GM18511 (cell line): ENCODE data around the gene PRSS2.
"Not testable (repeated sequence)": the region's sequence is repeated elsewhere in the genome, so short reads cannot be mapped to it uniquely, and the experiment has no call there.

Source experiments
- ATAC-seq: cut with Tn5 transposase; IDR thresholded peaks from one replicate; pipeline ENCODE4 v1.9.1; 2021; ENCODE audit warnings: mild to moderate bottlenecking, moderate library complexity; ENCODE audit not compliant: unreplicated experiment

The PRSS2 gene

GRCh38 chr7:142758312-142758711 lies 12.5 kb upstream of the PRSS2 start:
- not testable (repeated sequence) for ATAC-seq

- ATAC-seq = no peak
Observed at GRCh38 chr7:142759433-142759832, 11.3 kb upstream of the PRSS2 start.

DNA sequence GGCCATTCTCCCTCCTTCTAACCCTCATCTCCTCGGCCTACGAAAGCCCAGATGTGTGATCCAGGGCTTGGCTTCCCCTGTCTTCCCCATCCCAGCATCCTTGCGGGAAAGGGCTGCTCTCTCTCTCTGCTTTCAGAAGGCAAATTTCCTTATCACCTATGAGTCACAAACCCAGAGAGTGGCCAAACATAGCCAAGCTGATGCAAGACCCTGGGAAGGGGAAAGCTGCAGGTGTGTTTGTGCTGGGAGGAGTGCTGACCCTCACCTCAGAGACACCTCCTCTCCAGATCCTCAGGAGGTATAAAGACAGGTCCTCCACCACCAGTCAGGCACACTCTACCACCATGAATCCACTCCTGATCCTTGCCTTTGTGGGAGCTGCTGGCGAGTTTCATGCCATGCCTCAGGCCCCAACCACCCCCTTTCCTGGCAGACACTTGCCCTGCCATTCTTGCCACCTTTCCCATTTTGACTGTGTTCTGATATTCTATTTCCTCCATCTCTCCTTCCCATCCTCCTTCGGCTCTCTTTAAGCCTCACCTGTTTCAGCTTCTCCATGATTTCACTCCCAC lies 10.6 kb upstream of the PRSS2 start:
- ATAC-seq = no peak

GRCh38 chr7:142761606-142762005 lies 9.2 kb upstream of the PRSS2 start:
- not testable (repeated sequence) for ATAC-seq

GRCh38 chr7:142762104-142762503 lies 8.7 kb upstream of the PRSS2 start:
- ATAC-seq = no peak

DNA sequence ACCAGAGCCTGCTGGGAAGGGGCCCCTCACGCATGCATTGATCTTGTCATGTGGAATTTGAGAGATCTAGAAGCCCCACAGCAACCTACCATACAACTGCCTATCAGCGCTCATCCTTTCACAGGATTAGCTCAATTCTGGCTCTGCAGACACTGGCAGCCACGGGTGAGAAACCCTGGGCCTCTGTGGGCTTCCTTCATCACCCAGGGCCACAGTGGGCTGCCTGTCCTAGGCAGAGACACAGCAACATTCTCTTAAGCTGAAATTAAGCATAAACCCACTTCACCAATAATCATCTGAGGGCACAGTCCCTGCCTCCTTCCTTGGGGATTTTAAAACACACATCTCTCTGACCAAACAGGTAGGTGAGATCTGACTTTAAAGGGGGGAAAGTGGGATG lies 3.3 kb upstream of the PRSS2 start:
- no peak for ATAC-seq

GRCh38 chr7:142767861-142768260 lies 2.9 kb upstream of the PRSS2 start:
- ATAC-seq = no peak

- ATAC-seq = not testable (repeated sequence)
Observed at GRCh38 chr7:142768885-142769284, 1.9 kb upstream of the PRSS2 start.

GRCh38 chr7:142771353-142771723 lies 568 bp downstream of the PRSS2 start:
- ATAC-seq = peak; percentile 97

GRCh38 chr7:142772051-142772450 lies 1.3 kb downstream of the PRSS2 start:
- no peak for ATAC-seq

DNA sequence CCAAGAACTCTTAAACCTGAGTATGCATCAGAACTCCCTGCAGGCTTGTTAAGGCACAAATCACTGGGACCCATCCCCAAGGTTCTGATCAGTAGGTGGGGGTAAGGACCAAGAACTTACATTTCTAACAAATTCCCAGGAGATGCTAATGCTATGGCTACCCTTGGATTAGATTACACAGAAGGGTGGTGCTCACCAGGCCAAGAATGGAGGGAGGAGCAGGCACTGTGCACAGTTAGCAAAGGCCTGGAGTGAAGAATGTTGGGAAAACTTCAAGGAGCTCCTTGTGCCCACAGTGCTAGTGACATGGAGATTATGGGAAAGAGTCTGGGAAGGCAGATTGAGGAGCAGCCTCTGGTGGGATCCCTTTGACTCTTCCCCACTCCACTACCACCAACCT lies 1.9 kb downstream of the PRSS2 start:
- ATAC-seq = no peak

- no peak for ATAC-seq
Observed at GRCh38 chr7:142773230-142773629, 2.5 kb downstream of the PRSS2 start.

- no peak for ATAC-seq
Observed at GRCh38 chr7:142773937-142774744, 3.4 kb downstream of the PRSS2 start.

DNA sequence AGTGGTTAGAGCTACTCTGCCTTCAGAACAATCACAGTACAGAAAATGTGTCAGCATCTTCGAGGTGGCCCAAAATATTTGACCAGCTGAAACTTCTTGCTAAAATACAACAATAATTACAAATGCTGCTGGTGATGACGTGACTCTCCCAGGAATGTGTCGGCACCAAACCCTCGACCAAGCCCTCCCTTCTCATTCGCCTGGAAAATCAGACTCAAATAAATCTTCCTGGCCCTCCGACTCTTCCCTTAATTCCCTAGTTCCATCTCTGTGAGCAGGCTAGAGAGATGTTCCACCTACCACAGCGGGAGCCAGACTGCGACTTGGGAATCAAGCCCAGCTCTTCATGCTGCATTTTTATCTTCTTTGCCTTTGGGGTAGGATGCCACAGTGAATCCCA lies 4.1 kb downstream of the PRSS2 start:
- no peak for ATAC-seq

DNA sequence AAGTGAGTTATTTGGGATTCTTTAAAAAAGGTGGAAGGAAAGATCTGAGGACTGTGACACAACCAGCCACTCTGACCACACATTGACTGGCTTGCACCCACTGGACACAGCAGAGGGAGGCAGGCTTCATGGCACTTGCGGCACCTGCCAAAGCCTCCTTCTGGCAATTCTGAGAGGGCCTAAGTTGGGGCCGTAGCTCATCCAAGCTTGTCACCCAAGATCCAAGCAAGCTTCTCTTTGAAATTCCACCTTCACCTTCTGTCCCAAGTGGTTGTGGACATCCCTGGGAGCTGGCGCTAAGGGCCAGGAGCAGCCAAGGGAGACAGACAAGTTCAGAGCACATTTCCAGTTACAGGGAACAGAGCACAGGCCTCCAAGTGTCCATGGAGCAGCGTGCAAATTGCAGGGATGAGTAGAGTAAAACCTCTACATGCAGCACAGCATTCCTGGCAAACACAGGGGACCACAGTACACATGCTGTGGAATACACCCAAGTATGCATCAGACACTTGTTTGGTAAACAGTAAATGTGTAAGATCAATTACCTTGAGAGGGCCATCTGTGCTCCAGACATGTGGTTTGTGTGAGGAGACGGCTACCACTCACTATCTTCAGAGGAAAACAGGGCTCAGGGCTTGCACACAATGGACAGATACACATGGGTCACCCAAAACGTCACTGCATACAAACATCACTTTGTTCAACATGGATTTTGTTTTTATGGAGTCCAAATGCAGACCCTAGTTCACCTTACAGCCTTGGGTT lies 4.8 kb downstream of the PRSS2 start:
- not testable (repeated sequence) for ATAC-seq

- ATAC-seq = no peak
Observed at GRCh38 chr7:142776206-142776844, 5.6 kb downstream of the PRSS2 start.

DNA sequence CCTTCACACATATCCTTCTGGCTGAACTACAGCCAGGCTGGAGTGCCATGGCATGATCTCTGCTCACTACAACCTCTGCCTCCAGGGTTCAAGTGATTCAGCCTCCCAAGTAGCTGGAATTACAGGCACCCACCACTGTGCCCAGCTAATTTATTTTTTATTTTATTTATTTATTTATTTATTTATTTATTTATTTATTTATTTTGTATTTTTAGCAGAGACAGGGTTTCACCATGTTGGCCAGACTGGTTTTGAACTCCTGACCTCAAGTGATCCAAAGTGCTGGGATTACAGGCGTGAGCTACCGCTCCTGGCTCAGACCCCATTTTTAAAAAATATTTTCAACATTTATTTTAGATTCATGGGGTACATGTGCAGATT lies 6.1 kb downstream of the PRSS2 start:
- not testable (repeated sequence) for ATAC-seq

- ATAC-seq = no peak
Observed at GRCh38 chr7:142777318-142777717, 6.5 kb downstream of the PRSS2 start.

- ATAC-seq = peak; percentile 92
Observed at GRCh38 chr7:142782922-142783900, 12.4 kb downstream of the PRSS2 start.

DNA sequence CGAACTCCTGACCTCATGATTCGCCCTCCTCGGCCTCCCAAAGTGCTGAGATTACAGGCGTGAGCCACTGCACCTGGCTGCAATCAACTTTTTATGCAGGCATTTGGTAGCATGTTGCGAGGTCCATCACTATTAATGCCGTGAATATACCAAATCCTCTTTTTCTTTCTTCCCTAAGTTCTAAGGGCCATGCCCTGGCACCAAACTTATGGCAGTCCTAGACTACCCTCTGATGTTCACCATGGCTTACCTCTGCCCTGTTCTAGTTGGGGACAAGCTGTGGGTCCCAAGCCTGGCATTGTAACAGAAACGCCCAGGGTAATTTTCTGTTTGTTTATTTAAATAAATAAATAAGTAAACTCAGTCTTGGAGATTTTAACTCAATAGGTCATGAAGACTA lies 13.3 kb downstream of the PRSS2 start:
- ATAC-seq = no peak
